IMR-90 (cell line): ENCODE results near the gene SNRNP200. TPM values are rescaled to one million over a fixed set of nuclear protein-coding genes. Genes with fewer than 3 reads are reported as not detected.

Experiments
- ATAC-seq: fragments of 200-7000 bp; cut with Tn5 transposase; 2 replicates; pipeline ENCODE4 v1.9.1; 2020; ENCODE audit warnings: low read depth, mild to moderate bottlenecking, moderate library complexity
- BruUV-seq: library from RNA; stranded (reverse); fragments of 400-500 nt; replicated peaks from 2 replicates; lab custom pipeline; 2021; lab: Mats Ljungman, UMichigan
- CTCF ChIA-PET: fragments of 300-600 bp; formaldehyde crosslinking; extraction: SDS; loops from one replicate; lab custom pipeline; 2021; ENCODE audit warnings: antibody characterized with exemption; lab: Yijun Ruan, JAX
- POLR2A ChIA-PET: fragments of 300-600 bp; sonication (Branson Sonifier 250); formaldehyde crosslinking; loops from one replicate; lab custom pipeline; 2022; ENCODE audit warnings: antibody characterized with exemption; ENCODE audit not compliant: unreplicated experiment; lab: Charles Lee
- DNase-seq: peaks from one replicate; pipeline ENCODE4 v3.0.0; 2013
- H2AFZ ChIP-seq: replicated peaks from 2 replicates; pipeline ENCODE3; 2013; ENCODE audit warnings: low read length, mild to moderate bottlenecking; ENCODE audit not compliant: poor library complexity
- H2AK5ac ChIP-seq: 2 replicates; pipeline ENCODE4 v1.6.1; 2013; ENCODE audit warnings: low read depth, low read length, inconsistent platforms
- H2AK9ac ChIP-seq: replicated peaks from 2 replicates; pipeline ENCODE3; 2013; ENCODE audit warnings: mild to moderate bottlenecking, low read depth, low read length, moderate library complexity; ENCODE audit not compliant: poor library complexity
- H2BK120ac ChIP-seq: 2 replicates; pipeline ENCODE4 v1.6.1; 2013; ENCODE audit warnings: low read depth, low read length, inconsistent platforms
- H2BK15ac ChIP-seq: 3 replicates; pipeline ENCODE4 v1.6.1; 2013; ENCODE audit warnings: low read depth, low read length, inconsistent platforms
- H2BK20ac ChIP-seq: 2 replicates; pipeline ENCODE4 v1.6.1; 2013; ENCODE audit warnings: low read depth, mild to moderate bottlenecking, inconsistent platforms, low read length, moderate library complexity
- H2BK5ac ChIP-seq: 2 replicates; pipeline ENCODE4 v1.6.1; 2013; ENCODE audit warnings: mild to moderate bottlenecking, low read depth, low read length, inconsistent platforms; ENCODE audit not compliant: poor library complexity, severe bottlenecking
- H3K14ac ChIP-seq: replicated peaks from 2 replicates; pipeline ENCODE4 v1.6.1; 2013; ENCODE audit warnings: low read depth, low read length, inconsistent platforms
- H3K18ac ChIP-seq: 2 replicates; pipeline ENCODE4 v1.6.1; 2013; ENCODE audit warnings: low read depth, low read length, control low read depth
- H3K23ac ChIP-seq: 2 replicates; pipeline ENCODE4 v1.6.1; 2013; ENCODE audit warnings: low read depth, low read length, inconsistent platforms
- H3K27ac ChIP-seq: 2 replicates; pipeline ENCODE4 v1.5.1; 2013; ENCODE audit warnings: mild to moderate bottlenecking, control low read depth, low read length; ENCODE audit not compliant: insufficient read depth
- H3K27me3 ChIP-seq: 2 replicates; pipeline ENCODE4 v1.6.1; 2013; ENCODE audit warnings: low read length; ENCODE audit not compliant: control insufficient read depth, insufficient read depth
- H3K36me3 ChIP-seq: 2 replicates; pipeline ENCODE4 v1.6.1; 2013; ENCODE audit warnings: low read length, mixed read lengths; ENCODE audit not compliant: control insufficient read depth, insufficient read depth
- H3K4ac ChIP-seq: 2 replicates; pipeline ENCODE4 v1.6.1; 2013; ENCODE audit warnings: low read depth, low read length, inconsistent platforms
- H3K4me1 ChIP-seq: 2 replicates; pipeline ENCODE4 v1.6.1; 2013; ENCODE audit warnings: low read length, mixed read lengths; ENCODE audit not compliant: control insufficient read depth, insufficient read depth
- H3K4me2 ChIP-seq: 2 replicates; pipeline ENCODE4 v1.6.1; 2013; ENCODE audit warnings: low read depth, mild to moderate bottlenecking, control low read depth, low read length, moderate library complexity
- H3K4me3 ChIP-seq: 2 replicates; pipeline ENCODE4 v1.5.1; 2013; ENCODE audit warnings: low read depth, mild to moderate bottlenecking, control low read depth, low read length, moderate library complexity; ENCODE audit not compliant: insufficient read depth
- H3K56ac ChIP-seq: 2 replicates; pipeline ENCODE4 v1.6.1; 2013; ENCODE audit warnings: low read length, inconsistent platforms; ENCODE audit not compliant: insufficient read depth; ENCODE audit errors: extremely low read depth
- H3K79me1 ChIP-seq, 2 experiments: 2 replicates each; pipeline ENCODE4 v1.6.1; 2013; ENCODE audit warnings: low read length in 2 of 2, inconsistent platforms in 1 of 2, low read depth in 1 of 2
- H3K9ac ChIP-seq: 2 replicates; pipeline ENCODE4 v1.6.1; 2013; ENCODE audit warnings: low read depth, low read length, control low read depth
- H3K9me1 ChIP-seq: 2 replicates; pipeline ENCODE4 v1.6.1; 2013; ENCODE audit warnings: low read length, inconsistent platforms; ENCODE audit not compliant: insufficient read depth
- H3K9me3 ChIP-seq: 2 replicates; pipeline ENCODE4 v1.6.1; 2013; ENCODE audit warnings: low read length; ENCODE audit not compliant: control insufficient read depth, insufficient read depth
- H4K20me1 ChIP-seq: 2 replicates; pipeline ENCODE4 v1.6.1; 2013; ENCODE audit warnings: low read length, inconsistent platforms; ENCODE audit not compliant: insufficient read depth
- H4K5ac ChIP-seq: 2 replicates; pipeline ENCODE4 v1.6.1; 2013; ENCODE audit warnings: mild to moderate bottlenecking, low read depth, low read length, control low read depth
- H4K8ac ChIP-seq, 2 experiments: 2 replicates each; pipeline ENCODE4 v1.6.1; 2013; ENCODE audit warnings: low read depth in 2 of 2, low read length in 2 of 2, control low read depth in 1 of 2, inconsistent platforms in 1 of 2
- H4K91ac ChIP-seq: 2 replicates; pipeline ENCODE4 v1.6.1; 2013; ENCODE audit warnings: low read depth, low read length, inconsistent platforms; ENCODE audit not compliant: insufficient read depth
- BHLHE40 ChIP-seq: fragments of 150-350 bp; IDR thresholded peaks from 2 replicates; pipeline ENCODE4 v1.6.1; 2016; ENCODE audit warnings: mild to moderate bottlenecking, low read depth, low read length
- CEBPB ChIP-seq: IDR thresholded peaks from 2 replicates; pipeline ENCODE4 v1.6.1; 2012; ENCODE audit warnings: low read depth, low read length, improper control_type of control experiment
- CHD1 ChIP-seq: IDR thresholded peaks from 2 replicates; pipeline ENCODE4 v1.6.1; 2012; ENCODE audit warnings: low read depth, low read length, improper control_type of control experiment
- CTCF ChIP-seq: conservative IDR thresholded peaks from 2 replicates; pipeline ENCODE4 v1.5.1; 2012; ENCODE audit warnings: mild to moderate bottlenecking, low read depth, low read length, improper control_type of control experiment
- ELK1 ChIP-seq: fragments of 150-350 bp; IDR thresholded peaks from 2 replicates; pipeline ENCODE4 v1.6.1; 2016; ENCODE audit warnings: low read depth, mild to moderate bottlenecking, low read length, moderate library complexity, borderline replicate concordance
- FOS ChIP-seq: fragments of 150-350 bp; IDR thresholded peaks from 2 replicates; pipeline ENCODE4 v1.6.1; 2016; ENCODE audit warnings: low read depth, low read length
- MAFK ChIP-seq: IDR thresholded peaks from 2 replicates; pipeline ENCODE4 v1.6.1; 2012; ENCODE audit warnings: low read depth, low read length, improper control_type of control experiment
- MAZ ChIP-seq: IDR thresholded peaks from 2 replicates; pipeline ENCODE4 v1.6.1; 2012; ENCODE audit warnings: low read depth, mild to moderate bottlenecking, low read length, improper control_type of control experiment, moderate library complexity, borderline replicate concordance
- MXI1 ChIP-seq: IDR thresholded peaks from 2 replicates; pipeline ENCODE4 v1.6.1; 2012; ENCODE audit warnings: low read depth, mild to moderate bottlenecking, low read length, moderate library complexity, borderline replicate concordance
- NFE2L2 ChIP-seq: fragments of 150-350 bp; IDR thresholded peaks from 2 replicates; pipeline ENCODE4 v1.6.1; 2016; ENCODE audit warnings: low read depth, mild to moderate bottlenecking, low read length
- POLR2A ChIP-seq: IDR thresholded peaks from 2 replicates; pipeline ENCODE4 v1.6.1; 2012; ENCODE audit warnings: mild to moderate bottlenecking, low read depth, low read length
- RAD21 ChIP-seq: IDR thresholded peaks from 2 replicates; pipeline ENCODE4 v1.6.1; 2012; ENCODE audit warnings: low read length, improper control_type of control experiment
- RCOR1 ChIP-seq: IDR thresholded peaks from 2 replicates; pipeline ENCODE4 v1.6.1; 2012; ENCODE audit warnings: mild to moderate bottlenecking, low read length, improper control_type of control experiment; ENCODE audit not compliant: insufficient replicate concordance
- RFX5 ChIP-seq: IDR thresholded peaks from 2 replicates; pipeline ENCODE4 v1.8.0; 2012; ENCODE audit warnings: low read depth, mild to moderate bottlenecking, low read length, moderate library complexity
- SMC3 ChIP-seq: fragments of 150-350 bp; IDR thresholded peaks from 2 replicates; pipeline ENCODE4 v1.6.1; 2016; ENCODE audit warnings: low read depth, mild to moderate bottlenecking, antibody characterized with exemption, low read length, moderate library complexity
- WGBS, 2 experiments: methylation state at CpG; one replicate each; pipeline versions ENCODE4 v1.1.5 to v1.1.7; 2013; ENCODE audit warnings: missing lambda C conversion rate in 2 of 2; ENCODE audit not compliant: insufficient read length in 1 of 2; ENCODE audit errors: extremely low coverage in 2 of 2; 5-methylcytosine and 5-hydroxymethylcytosine counted together
- dilution Hi-C: fragments of 300-500 bp; cut with HindIII; formaldehyde crosslinking; loops from one replicate; pipeline ENCODE4 v1.14.3; 2018; ENCODE audit warnings: low sequenced_read_pairs; ENCODE audit not compliant: unreplicated experiment
- in situ Hi-C: fragments of 300-500 bp; cut with MboI; formaldehyde crosslinking; loops from 3 replicates; pipeline ENCODE4 v1.14.3; 2019; ENCODE audit warnings: low sequenced_read_pairs, inconsistent platforms, mixed read lengths
- intact Hi-C: fragments of 100-400 bp; cut with micrococcal nuclease; formaldehyde crosslinking; loops from 2 replicates; pipeline ENCODE4 v1.10.0; 2022
- polyA plus RNA-seq, 3 experiments: library from polyadenylated mRNA; depleted of rRNA; stranded (reverse); fragments of >200 nt; gene quantifications; 2 replicates each; pipeline ENCODE4 v1.2.3, GENCODE V29; 2012; ENCODE audit warnings: low replicate concordance in 1 of 3
- total RNA-seq: library from RNA; depleted of rRNA; stranded (reverse); fragments of >200 nt; gene quantifications from 2 replicates; pipeline ENCODE4 v1.2.3, GENCODE V29; 2012
- TF ChIP-seq, protein P1 (sequence below): fragments of 150-350 bp; IDR thresholded peaks from 2 replicates; pipeline ENCODE4 v1.6.1; 2017; ENCODE audit warnings: mild to moderate bottlenecking, antibody characterized with exemption, low read length, low read depth

The SNRNP200 gene
- total and polyA plus RNA-seq, 2 of the 4 experiments (the other 2 are of a cell fraction): 44.1 to 108 TPM

DNA sequence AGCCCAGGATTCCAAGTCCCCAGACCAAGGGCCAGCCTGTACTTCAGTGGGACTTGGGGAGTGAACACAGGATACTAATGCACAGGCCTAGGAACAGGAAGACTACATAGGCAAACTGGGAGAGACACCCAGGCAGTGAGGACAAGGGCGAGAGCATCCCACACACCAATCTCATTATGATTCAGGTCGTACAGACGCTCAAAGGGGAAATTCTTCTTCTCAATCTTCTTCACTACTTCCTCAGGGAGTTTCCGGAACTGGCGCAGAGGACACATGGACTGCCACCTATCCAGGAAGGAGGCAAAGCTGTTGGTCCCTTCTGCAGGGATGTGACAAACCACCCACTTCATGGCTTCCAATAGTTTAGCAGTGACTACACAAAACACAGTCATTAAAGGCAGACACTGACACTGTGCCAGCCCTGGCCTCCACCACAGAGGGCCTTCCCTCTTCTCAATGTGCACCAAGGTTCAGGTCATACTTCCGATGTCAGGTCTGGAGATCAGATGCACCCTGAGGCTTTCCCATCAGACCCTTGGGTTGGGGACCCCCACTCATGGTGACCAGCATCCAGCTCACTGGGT, 18.0 kb downstream of the SNRNP200 start:
- TF ChIP-seq CTCF (no peak), CEBPB (no peak), MAFK (no peak), ELK1 (no peak), RAD21 (no peak), BHLHE40 (no peak), MAZ (no peak), RFX5 (no peak), POLR2A (no peak), SMC3 (no peak), CHD1 (no peak), FOS (no peak), MXI1 (no peak), RCOR1 (no peak), NFE2L2 (no peak)
- TF ChIP-seq, protein P1, sequence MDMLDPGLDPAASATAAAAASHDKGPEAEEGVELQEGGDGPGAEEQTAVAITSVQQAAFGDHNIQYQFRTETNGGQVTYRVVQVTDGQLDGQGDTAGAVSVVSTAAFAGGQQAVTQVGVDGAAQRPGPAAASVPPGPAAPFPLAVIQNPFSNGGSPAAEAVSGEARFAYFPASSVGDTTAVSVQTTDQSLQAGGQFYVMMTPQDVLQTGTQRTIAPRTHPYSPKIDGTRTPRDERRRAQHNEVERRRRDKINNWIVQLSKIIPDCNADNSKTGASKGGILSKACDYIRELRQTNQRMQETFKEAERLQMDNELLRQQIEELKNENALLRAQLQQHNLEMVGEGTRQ: no peak
- Histone ChIP-seq H4K5ac (no peak overlapping the region), H2AK9ac (no peak overlapping the region), H3K14ac (no peak overlapping the region), H3K18ac (no peak overlapping the region), H4K8ac (no peak overlapping the region), H3K9ac (no peak overlapping the region), H3K27me3 (no peaks in the 10 kb centered on the region), H3K9me1 (no peaks in the 10 kb centered on the region), H2AFZ (no peak overlapping the region), H2BK20ac (no peak overlapping the region), H4K91ac (no peak overlapping the region), H3K79me1 (no peaks in the 10 kb centered on the region; a peak in 1 of 4 replicates), H2BK15ac (no peak overlapping the region), H3K4me1 (no peaks in the 10 kb centered on the region), H2BK5ac (no peak overlapping the region), H2BK120ac (no peak overlapping the region), H3K4ac (no peak overlapping the region), H3K23ac (no peak overlapping the region), H3K4me2 (no peak overlapping the region), H2AK5ac (no peak overlapping the region), H3K56ac (no peak overlapping the region), H3K36me3 (peaks cover 92% of the 10 kb centered on the region), H3K27ac (no peak overlapping the region), H3K9me3 (no peaks in the 10 kb centered on the region), H4K20me1 (no peaks in the 10 kb centered on the region), H3K4me3 (no peak overlapping the region)
- 89% methylated on average over 5 of the region's 6 CpGs; no CpG with 5 or more reads in 1 of the 2 experiments for WGBS, 2 experiments
- DNase-seq (no peak), ATAC-seq (no peak)
- in situ Hi-C loops (no loop called here), intact Hi-C loops (no loop called here), dilution Hi-C loops (no loop called here)
- CTCF ChIA-PET: no interaction called here
- BruUV-seq: no TSS peak
- POLR2A ChIA-PET: no interaction called here
